Tibial nerve (tissue), 3 donors: ENCODE results near the gene AGL.

ENCODE experiments used
- CTCF ChIP-seq, 5 experiments: fragments of 200-600 bp in 3 of 5; fragments of 450-650 bp in 2 of 5; sonication (generic) in 3 of 5; IDR thresholded peaks; one replicate each; pipeline ENCODE4 v1.5.1; 2016 to 2019; ENCODE audit warnings: antibody characterized with exemption in 5 of 5, mild to moderate bottlenecking in 3 of 5, moderate library complexity in 2 of 5
- POLR2A ChIP-seq, 2 donors: fragments of 450-650 bp; IDR thresholded peaks; one replicate each; pipeline ENCODE4 v1.6.1; 2017; ENCODE audit warnings: antibody characterized with exemption in 2 of 2, mild to moderate bottlenecking in 2 of 2, moderate library complexity in 2 of 2

DNA sequence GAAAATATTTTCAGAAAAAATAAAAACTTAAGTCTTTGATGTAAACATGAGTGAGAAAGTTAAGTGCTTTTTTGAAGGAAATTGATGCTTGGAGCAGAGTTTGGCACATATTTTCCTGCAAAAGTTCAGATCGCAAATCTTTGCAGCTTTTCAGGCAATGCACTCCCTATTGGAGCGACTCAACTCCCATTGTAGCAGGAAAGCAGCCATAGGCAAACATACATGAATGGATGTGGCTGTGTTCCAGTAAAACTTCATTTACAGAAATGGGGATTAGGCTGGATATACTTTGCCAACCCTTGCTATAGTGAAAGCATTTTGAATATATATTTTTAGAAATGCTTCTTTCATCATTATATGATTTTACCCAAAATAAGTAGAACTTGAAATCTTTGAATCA, 8.1 kb downstream of the AGL start:
- no peak for TF ChIP-seq CTCF (IDR thresholded peaks at IDR 0.05)
- TF ChIP-seq POLR2A (IDR thresholded peaks at IDR 0.05) = no peak
